ENCODE data around the gene RFT1.
"Not testable (repeated sequence)": the region's sequence is repeated elsewhere in the genome, so short reads cannot be mapped to it uniquely, and the experiment has no call there.

The RFT1 gene

GRCh38 chr3:53163444-53164387 is 33.5 kb upstream of the RFT1 start:
- DNase-seq = no peak

GRCh38 chr3:53162672-53163443 is 32.6 kb upstream of the RFT1 start:
- no peak for DNase-seq

GRCh38 chr3:53161820-53162671 is 31.8 kb upstream of the RFT1 start:
- no peak for DNase-seq

- no peak for DNase-seq
Measured at GRCh38 chr3:53161450-53161819, 31.2 kb upstream of the RFT1 start.

GRCh38 chr3:53160660-53161449 is 30.6 kb upstream of the RFT1 start, which contains the start of gene PRKCD:
Gene PRKCD, plus strand, starts transcription at chr3:53161209. Its CDS starts 17,214 bp downstream, at chr3:53178423.
- DNase-seq = peak; percentile 23

GRCh38 chr3:53160061-53160659 is 29.9 kb upstream of the RFT1 start:
- no peak for DNase-seq

GRCh38 chr3:53159156-53160060 is 29.2 kb upstream of the RFT1 start:
- DNase-seq = no peak

GRCh38 chr3:53158765-53159155 is 28.5 kb upstream of the RFT1 start:
- no peak for DNase-seq

GRCh38 chr3:53157974-53158580 is 27.8 kb upstream of the RFT1 start:
- DNase-seq = no peak

GRCh38 chr3:53156368-53156834 is 26.2 kb upstream of the RFT1 start:
- DNase-seq = no peak

GRCh38 chr3:53155760-53156159 is 25.5 kb upstream of the RFT1 start:
- DNase-seq = no peak

GRCh38 chr3:53154881-53155285 is 24.6 kb upstream of the RFT1 start:
- no peak for DNase-seq

- DNase-seq = no peak
Measured at GRCh38 chr3:53153980-53154379, 23.7 kb upstream of the RFT1 start.

GRCh38 chr3:53153264-53153823 is 23.1 kb upstream of the RFT1 start:
- no peak for DNase-seq

- no peak for DNase-seq
Measured at GRCh38 chr3:53151870-53152660, 21.8 kb upstream of the RFT1 start.

- no peak for DNase-seq
Measured at GRCh38 chr3:53151465-53151864, 21.2 kb upstream of the RFT1 start.

- DNase-seq = not testable (repeated sequence)
Measured at GRCh38 chr3:53151086-53151438, 20.8 kb upstream of the RFT1 start.

- no peak for DNase-seq
Measured at GRCh38 chr3:53150247-53151085, 20.2 kb upstream of the RFT1 start.

Measured in NCI-H748 treated with DMSO at 0.1 percent for 48 hours (cell line).